SK-N-SH treated with all-trans-retinoic acid at 6 μM for 48 hours (cell line): ENCODE results near the gene USP14.

Source experiments
- ATAC-seq: fragments of 200-7000 bp; cut with Tn5 transposase; 3 replicates; pipeline ENCODE4 v1.9.1; 2020; ENCODE audit warnings: mild to moderate bottlenecking, moderate library complexity
- ARNTL ChIP-seq: fragments of 450-650 bp; formaldehyde crosslinking; IDR thresholded peaks from 2 replicates; pipeline ENCODE4 v1.5.0; 2020; ENCODE audit warnings: low read depth, mild to moderate bottlenecking, moderate library complexity, borderline replicate concordance
- CSDC2 ChIP-seq: fragments of 250-450 bp; sonication (Bioruptor Pico); IDR thresholded peaks from 2 replicates; pipeline ENCODE4 v1.5.0; 2020; ENCODE audit warnings: mild to moderate bottlenecking, moderate library complexity
- ESRRG ChIP-seq: fragments of 250-450 bp; sonication (Bioruptor Pico); IDR thresholded peaks from 2 replicates; pipeline ENCODE4 v1.6.1; 2021; ENCODE audit warnings: mild to moderate bottlenecking
- GLIS3 ChIP-seq: fragments of 250-450 bp; sonication (Bioruptor Pico); IDR thresholded peaks from 2 replicates; pipeline ENCODE4 v1.5.0; 2020; ENCODE audit warnings: mild to moderate bottlenecking, moderate library complexity
- ISL1 ChIP-seq: fragments of 250-450 bp; sonication (Bioruptor Pico); IDR thresholded peaks from 2 replicates; pipeline ENCODE4 v2.1.2; 2022; ENCODE audit warnings: mild to moderate bottlenecking, moderate library complexity
- OSR1 ChIP-seq: fragments of 250-450 bp; sonication (Bioruptor Pico); IDR thresholded peaks from 2 replicates; pipeline ENCODE4 v1.8.0; 2022; ENCODE audit warnings: moderate library complexity, mild to moderate bottlenecking, inconsistent platforms
- PPARA ChIP-seq: fragments of 250-450 bp; sonication (Bioruptor Pico); IDR thresholded peaks from 2 replicates; pipeline ENCODE4 v1.5.0; 2020; ENCODE audit warnings: mild to moderate bottlenecking, borderline replicate concordance
- RARB ChIP-seq: fragments of 250-450 bp; sonication (Bioruptor Pico); IDR thresholded peaks from 2 replicates; pipeline ENCODE4 v1.8.0; 2021; ENCODE audit warnings: mild to moderate bottlenecking, moderate library complexity
- SNAI2 ChIP-seq: fragments of 250-450 bp; sonication (Bioruptor Pico); IDR thresholded peaks from 2 replicates; pipeline ENCODE4 v1.5.0; 2020; ENCODE audit warnings: mild to moderate bottlenecking, moderate library complexity
- TCF4 ChIP-seq: fragments of 250-450 bp; sonication (Bioruptor Pico); IDR thresholded peaks from 2 replicates; pipeline ENCODE4 v1.8.0; 2021; ENCODE audit warnings: mild to moderate bottlenecking, moderate library complexity, borderline replicate concordance
- ZC3H10 ChIP-seq: fragments of 250-450 bp; sonication (Bioruptor Pico); IDR thresholded peaks from 2 replicates; pipeline ENCODE4 v1.5.1; 2021; ENCODE audit warnings: mild to moderate bottlenecking, moderate library complexity
- ZFP3 ChIP-seq: fragments of 250-450 bp; sonication (Bioruptor Pico); IDR thresholded peaks from 2 replicates; pipeline ENCODE4 v1.5.0; 2020; ENCODE audit warnings: mild to moderate bottlenecking, moderate library complexity
- ZFP30 ChIP-seq: fragments of 450-650 bp; formaldehyde crosslinking; IDR thresholded peaks from 2 replicates; pipeline ENCODE4 v1.5.0; 2022; ENCODE audit warnings: mild to moderate bottlenecking, moderate library complexity
- ZNF565 ChIP-seq: fragments of 450-650 bp; formaldehyde crosslinking; conservative IDR thresholded peaks from 2 replicates; pipeline ENCODE4 v1.5.0; 2020; ENCODE audit warnings: low read depth, mild to moderate bottlenecking, moderate library complexity
- ZNF70 ChIP-seq: fragments of 450-650 bp; formaldehyde crosslinking; IDR thresholded peaks from 2 replicates; pipeline ENCODE4 v1.5.0; 2020; ENCODE audit warnings: mild to moderate bottlenecking, moderate library complexity
- TF ChIP-seq, protein P1 (sequence below): fragments of 250-450 bp; sonication (Bioruptor Pico); IDR thresholded peaks from 2 replicates; pipeline ENCODE4 v1.5.1; 2020; ENCODE audit warnings: low read depth, mild to moderate bottlenecking, moderate library complexity
- TF ChIP-seq, protein P2 (sequence below): fragments of 250-450 bp; sonication (Bioruptor Pico); IDR thresholded peaks from 2 replicates; pipeline ENCODE4 v1.8.0; 2020; ENCODE audit warnings: mild to moderate bottlenecking, moderate library complexity, borderline replicate concordance
- TF ChIP-seq, protein P3 (sequence below): fragments of 250-450 bp; sonication (Bioruptor Pico); IDR thresholded peaks from 2 replicates; pipeline ENCODE4 v1.5.1; 2021; ENCODE audit warnings: mild to moderate bottlenecking, moderate library complexity
- TF ChIP-seq, protein P4 (sequence below): fragments of 250-450 bp; sonication (Bioruptor Pico); IDR thresholded peaks from 2 replicates; pipeline ENCODE4 v1.8.0; 2021; ENCODE audit warnings: low read depth, mild to moderate bottlenecking, moderate library complexity, borderline replicate concordance
- TF ChIP-seq, protein P5 (sequence below): fragments of 250-450 bp; sonication (Bioruptor Pico); IDR thresholded peaks from 2 replicates; pipeline ENCODE4 v1.5.0; 2020; ENCODE audit warnings: mild to moderate bottlenecking, moderate library complexity

USP14 gene

DNA sequence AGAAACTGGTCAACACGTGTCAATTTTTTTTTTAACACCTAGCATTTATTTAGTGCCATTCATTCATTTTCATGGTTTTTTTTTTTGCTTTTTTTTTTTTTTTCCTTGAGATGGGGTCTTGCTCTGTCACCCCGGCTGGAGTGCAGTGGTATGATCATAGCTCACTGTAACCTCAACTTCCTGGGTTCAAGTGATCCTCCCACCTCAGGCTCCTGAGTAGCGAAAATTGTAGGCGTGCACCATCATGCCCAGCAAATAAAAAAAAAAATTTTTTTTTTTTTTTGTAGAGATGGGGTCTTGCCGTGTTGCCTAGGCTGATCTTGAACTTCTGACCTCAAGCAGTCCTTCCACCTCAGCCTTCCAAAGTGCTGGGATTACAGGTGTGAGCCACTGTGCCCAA, 21.1 kb downstream of the USP14 start:
- no peak for ATAC-seq
- TF ChIP-seq TCF4 (CRISPR knock-in tag) (no peak), CSDC2 (CRISPR knock-in tag) (no peak), ESRRG (CRISPR knock-in tag) (no peak), ZC3H10 (CRISPR knock-in tag) (no peak), OSR1 (CRISPR knock-in tag) (no peak), ZNF70 (no peak), ZFP30 (CRISPR knock-in tag) (no peak), GLIS3 (CRISPR knock-in tag) (no peak), PPARA (CRISPR knock-in tag) (no peak), RARB (CRISPR knock-in tag) (no peak), SNAI2 (CRISPR knock-in tag) (no peak), ZFP3 (CRISPR knock-in tag) (no peak), ISL1 (CRISPR knock-in tag) (no peak)
- TF ChIP-seq, protein P1, sequence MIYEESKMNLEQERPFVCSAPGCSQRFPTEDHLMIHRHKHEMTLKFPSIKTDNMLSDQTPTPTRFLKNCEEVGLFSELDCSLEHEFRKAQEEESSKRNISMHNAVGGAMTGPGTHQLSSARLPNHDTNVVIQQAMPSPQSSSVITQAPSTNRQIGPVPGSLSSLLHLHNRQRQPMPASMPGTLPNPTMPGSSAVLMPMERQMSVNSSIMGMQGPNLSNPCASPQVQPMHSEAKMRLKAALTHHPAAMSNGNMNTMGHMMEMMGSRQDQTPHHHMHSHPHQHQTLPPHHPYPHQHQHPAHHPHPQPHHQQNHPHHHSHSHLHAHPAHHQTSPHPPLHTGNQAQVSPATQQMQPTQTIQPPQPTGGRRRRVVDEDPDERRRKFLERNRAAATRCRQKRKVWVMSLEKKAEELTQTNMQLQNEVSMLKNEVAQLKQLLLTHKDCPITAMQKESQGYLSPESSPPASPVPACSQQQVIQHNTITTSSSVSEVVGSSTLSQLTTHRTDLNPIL (CRISPR knock-in tag): no peak
- TF ChIP-seq, protein P2, sequence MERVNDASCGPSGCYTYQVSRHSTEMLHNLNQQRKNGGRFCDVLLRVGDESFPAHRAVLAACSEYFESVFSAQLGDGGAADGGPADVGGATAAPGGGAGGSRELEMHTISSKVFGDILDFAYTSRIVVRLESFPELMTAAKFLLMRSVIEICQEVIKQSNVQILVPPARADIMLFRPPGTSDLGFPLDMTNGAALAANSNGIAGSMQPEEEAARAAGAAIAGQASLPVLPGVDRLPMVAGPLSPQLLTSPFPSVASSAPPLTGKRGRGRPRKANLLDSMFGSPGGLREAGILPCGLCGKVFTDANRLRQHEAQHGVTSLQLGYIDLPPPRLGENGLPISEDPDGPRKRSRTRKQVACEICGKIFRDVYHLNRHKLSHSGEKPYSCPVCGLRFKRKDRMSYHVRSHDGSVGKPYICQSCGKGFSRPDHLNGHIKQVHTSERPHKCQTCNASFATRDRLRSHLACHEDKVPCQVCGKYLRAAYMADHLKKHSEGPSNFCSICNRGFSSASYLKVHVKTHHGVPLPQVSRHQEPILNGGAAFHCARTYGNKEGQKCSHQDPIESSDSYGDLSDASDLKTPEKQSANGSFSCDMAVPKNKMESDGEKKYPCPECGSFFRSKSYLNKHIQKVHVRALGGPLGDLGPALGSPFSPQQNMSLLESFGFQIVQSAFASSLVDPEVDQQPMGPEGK (CRISPR knock-in tag): no peak
- TF ChIP-seq, protein P3, sequence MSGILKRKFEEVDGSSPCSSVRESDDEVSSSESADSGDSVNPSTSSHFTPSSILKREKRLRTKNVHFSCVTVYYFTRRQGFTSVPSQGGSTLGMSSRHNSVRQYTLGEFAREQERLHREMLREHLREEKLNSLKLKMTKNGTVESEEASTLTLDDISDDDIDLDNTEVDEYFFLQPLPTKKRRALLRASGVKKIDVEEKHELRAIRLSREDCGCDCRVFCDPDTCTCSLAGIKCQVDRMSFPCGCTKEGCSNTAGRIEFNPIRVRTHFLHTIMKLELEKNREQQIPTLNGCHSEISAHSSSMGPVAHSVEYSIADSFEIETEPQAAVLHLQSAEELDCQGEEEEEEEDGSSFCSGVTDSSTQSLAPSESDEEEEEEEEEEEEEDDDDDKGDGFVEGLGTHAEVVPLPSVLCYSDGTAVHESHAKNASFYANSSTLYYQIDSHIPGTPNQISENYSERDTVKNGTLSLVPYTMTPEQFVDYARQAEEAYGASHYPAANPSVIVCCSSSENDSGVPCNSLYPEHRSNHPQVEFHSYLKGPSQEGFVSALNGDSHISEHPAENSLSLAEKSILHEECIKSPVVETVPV (CRISPR knock-in tag): no peak

DNA sequence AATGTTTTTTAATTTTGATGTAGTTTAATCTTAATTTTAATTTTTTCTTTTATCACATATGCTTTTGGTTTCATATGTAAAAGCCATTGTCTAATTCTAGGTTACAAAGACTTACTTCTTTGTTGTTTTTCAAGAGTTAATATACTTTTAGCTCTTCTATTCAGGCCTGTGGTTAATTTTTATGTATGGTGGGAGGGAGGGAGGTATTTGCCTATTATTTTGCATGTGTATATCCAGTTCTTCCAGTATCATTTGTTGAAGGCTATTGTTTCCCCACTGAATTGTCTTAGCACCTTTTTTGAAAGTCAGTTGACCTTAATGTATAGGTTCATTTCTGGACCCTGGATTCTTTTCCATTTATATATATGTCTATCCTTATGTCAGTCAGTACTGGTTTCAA, 23.4 kb downstream of the USP14 start:
- ATAC-seq: no peak

More for the DNA sequence above, 23.4 kb downstream of the USP14 start:
- no peak for TF ChIP-seq TCF4 (CRISPR knock-in tag)
- TF ChIP-seq, protein P4, sequence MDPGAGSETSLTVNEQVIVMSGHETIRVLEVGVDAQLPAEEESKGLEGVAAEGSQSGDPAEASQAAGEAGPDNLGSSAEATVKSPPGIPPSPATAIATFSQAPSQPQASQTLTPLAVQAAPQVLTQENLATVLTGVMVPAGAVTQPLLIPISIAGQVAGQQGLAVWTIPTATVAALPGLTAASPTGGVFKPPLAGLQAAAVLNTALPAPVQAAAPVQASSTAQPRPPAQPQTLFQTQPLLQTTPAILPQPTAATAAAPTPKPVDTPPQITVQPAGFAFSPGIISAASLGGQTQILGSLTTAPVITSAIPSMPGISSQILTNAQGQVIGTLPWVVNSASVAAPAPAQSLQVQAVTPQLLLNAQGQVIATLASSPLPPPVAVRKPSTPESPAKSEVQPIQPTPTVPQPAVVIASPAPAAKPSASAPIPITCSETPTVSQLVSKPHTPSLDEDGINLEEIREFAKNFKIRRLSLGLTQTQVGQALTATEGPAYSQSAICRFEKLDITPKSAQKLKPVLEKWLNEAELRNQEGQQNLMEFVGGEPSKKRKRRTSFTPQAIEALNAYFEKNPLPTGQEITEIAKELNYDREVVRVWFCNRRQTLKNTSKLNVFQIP (CRISPR knock-in tag): no peak
- TF ChIP-seq, protein P1 (CRISPR knock-in tag): no peak
- TF ChIP-seq, protein P3 (CRISPR knock-in tag): no peak
- no peak for TF ChIP-seq ISL1 (CRISPR knock-in tag)
- TF ChIP-seq ZNF565 (CRISPR knock-in tag): no peak
- TF ChIP-seq OSR1 (CRISPR knock-in tag): no peak
- TF ChIP-seq RARB (CRISPR knock-in tag): no peak
- TF ChIP-seq ARNTL (CRISPR knock-in tag): no peak
- no peak for TF ChIP-seq ZC3H10 (CRISPR knock-in tag)
- no peak for TF ChIP-seq CSDC2 (CRISPR knock-in tag)
- TF ChIP-seq, protein P2 (CRISPR knock-in tag): no peak
- TF ChIP-seq, protein P5, sequence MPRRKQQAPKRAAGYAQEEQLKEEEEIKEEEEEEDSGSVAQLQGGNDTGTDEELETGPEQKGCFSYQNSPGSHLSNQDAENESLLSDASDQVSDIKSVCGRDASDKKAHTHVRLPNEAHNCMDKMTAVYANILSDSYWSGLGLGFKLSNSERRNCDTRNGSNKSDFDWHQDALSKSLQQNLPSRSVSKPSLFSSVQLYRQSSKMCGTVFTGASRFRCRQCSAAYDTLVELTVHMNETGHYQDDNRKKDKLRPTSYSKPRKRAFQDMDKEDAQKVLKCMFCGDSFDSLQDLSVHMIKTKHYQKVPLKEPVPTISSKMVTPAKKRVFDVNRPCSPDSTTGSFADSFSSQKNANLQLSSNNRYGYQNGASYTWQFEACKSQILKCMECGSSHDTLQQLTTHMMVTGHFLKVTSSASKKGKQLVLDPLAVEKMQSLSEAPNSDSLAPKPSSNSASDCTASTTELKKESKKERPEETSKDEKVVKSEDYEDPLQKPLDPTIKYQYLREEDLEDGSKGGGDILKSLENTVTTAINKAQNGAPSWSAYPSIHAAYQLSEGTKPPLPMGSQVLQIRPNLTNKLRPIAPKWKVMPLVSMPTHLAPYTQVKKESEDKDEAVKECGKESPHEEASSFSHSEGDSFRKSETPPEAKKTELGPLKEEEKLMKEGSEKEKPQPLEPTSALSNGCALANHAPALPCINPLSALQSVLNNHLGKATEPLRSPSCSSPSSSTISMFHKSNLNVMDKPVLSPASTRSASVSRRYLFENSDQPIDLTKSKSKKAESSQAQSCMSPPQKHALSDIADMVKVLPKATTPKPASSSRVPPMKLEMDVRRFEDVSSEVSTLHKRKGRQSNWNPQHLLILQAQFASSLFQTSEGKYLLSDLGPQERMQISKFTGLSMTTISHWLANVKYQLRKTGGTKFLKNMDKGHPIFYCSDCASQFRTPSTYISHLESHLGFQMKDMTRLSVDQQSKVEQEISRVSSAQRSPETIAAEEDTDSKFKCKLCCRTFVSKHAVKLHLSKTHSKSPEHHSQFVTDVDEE (CRISPR knock-in tag): no peak
